T-helper 1 cell treated with Interleukin-12 subunit alpha and Interleukin-12 subunit beta and Interleukin-4 antibody, amounts not matched to agents 30 μg/mL and 1 μg/mL, for 36 hours (primary cell): Measurements from ENCODE around the gene MRPL39.

Experiments
- H3K27ac Mint-ChIP-seq: one replicate; pipeline ENCODE4 v1.8.0; 2021; ENCODE audit warnings: mild to moderate bottlenecking, mixed read lengths
- H3K27me3 Mint-ChIP-seq: one replicate; pipeline ENCODE4 v1.8.0; 2021; ENCODE audit warnings: low read depth, mixed read lengths
- H3K36me3 Mint-ChIP-seq: one replicate; pipeline ENCODE4 v1.8.0; 2021; ENCODE audit warnings: low read depth, mixed read lengths
- H3K4me1 Mint-ChIP-seq: one replicate; pipeline ENCODE4 v1.8.0; 2021; ENCODE audit warnings: low read depth, mixed read lengths
- H3K4me3 Mint-ChIP-seq: one replicate; pipeline ENCODE4 v1.8.0; 2021; ENCODE audit warnings: mild to moderate bottlenecking, moderate library complexity, mixed read lengths
- H3K9me3 Mint-ChIP-seq: one replicate; pipeline ENCODE4 v1.8.0; 2021; ENCODE audit warnings: mixed read lengths

Gene MRPL39

DNA sequence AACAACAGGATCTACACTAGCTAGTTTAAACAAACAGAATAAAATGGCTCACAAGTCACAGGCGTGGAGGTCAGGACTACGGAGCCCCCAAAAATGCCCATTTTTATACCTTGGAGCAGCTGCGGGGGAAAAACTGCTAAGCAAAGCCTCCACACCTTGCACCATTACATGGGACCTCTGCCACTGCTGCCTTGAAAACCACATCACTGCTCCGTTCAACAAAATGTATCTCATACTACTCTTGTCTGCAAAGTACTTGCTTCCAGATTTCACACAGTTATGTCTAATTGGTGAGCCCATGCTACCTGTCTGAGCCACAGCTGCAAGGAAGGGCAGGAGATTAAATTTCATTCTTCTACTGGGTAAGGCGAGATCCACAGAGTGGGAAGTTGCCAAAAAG lies 24.4 kb downstream of the MRPL39 start:
- Mint-ChIP-seq H3K4me3 (no peak overlapping the region), H3K9me3 (no peaks in the 10 kb centered on the region), H3K4me1 (peaks cover 26% of the 10 kb centered on the region), H3K27ac (peak overlapping the region; percentile 42), H3K27me3 (no peaks in the 10 kb centered on the region), H3K36me3 (peaks cover 40% of the 10 kb centered on the region)

DNA sequence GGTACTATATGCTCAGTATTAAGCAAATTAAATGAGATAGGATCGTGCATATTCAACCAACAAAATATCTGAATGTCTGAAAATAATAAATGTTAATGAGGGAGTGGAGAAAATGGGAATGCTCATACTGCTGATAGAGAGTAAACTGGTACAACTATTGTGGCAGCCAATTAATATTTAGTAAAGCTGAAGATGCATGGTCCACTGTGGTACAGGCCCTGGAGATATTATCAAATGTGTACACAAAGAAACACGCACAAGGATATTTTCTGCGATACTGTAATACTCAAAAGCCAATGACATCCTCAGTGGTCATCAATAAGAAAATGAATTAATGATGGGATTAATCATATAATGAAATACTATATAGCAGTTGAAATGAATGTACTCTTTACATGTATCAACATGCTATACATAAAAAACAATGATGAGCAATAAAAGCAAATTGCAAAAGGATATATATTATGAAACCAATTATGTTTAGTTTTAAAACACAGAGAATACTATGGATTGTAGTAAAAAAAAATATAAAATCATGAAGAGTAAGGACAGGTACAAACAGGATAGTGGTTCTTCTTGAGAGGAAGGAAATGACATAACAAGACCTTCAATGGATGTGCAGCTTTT lies 25.0 kb downstream of the MRPL39 start:
- no peak overlapping the region for H3K27ac Mint-ChIP-seq
- peaks cover 40% of the 10 kb centered on the region for H3K36me3 Mint-ChIP-seq
- H3K27me3 Mint-ChIP-seq = no peaks in the 10 kb centered on the region
- no peak overlapping the region for H3K4me3 Mint-ChIP-seq
- H3K9me3 Mint-ChIP-seq = no peaks in the 10 kb centered on the region
- peaks cover 29% of the 10 kb centered on the region for H3K4me1 Mint-ChIP-seq

DNA sequence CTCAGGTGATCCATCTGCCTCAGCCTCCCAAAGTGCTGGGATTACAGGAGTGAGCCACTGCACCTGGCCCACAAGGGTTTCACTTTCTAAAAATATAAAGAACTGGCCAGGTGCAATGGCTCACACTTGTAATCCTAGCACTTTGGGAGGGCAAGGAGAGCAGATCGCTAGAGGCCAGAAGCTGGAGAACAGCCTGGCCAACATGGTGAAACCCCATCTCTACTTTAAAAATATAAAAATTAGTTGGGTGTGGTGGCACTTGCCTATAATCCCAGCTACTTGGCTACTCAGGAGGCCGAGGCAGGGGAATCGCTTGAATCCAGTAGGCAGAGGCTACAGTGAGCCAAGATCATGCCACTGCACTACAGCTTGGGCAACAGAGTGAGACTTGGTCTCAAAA lies 25.7 kb downstream of the MRPL39 start:
- Mint-ChIP-seq H3K27ac (no peak overlapping the region), H3K4me3 (no peak overlapping the region), H3K9me3 (no peaks in the 10 kb centered on the region), H3K27me3 (no peaks in the 10 kb centered on the region), H3K36me3 (peaks cover 37% of the 10 kb centered on the region), H3K4me1 (peaks cover 29% of the 10 kb centered on the region)

DNA sequence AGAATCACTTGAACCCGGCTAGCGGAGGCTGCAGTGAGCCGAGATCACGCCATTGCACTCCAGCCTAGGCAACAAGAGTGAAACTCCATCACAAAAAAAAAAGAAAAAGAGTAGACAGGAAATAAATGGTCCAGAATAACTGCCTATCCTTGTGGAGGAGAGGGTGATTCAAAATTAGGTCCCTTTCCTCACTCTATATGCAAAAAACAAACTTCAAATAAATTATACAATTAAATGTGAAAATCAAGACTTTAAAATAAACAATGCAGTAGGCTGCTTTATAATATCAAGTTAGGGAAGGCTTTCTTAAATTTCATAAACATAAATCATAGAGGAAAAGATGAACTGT lies 26.4 kb downstream of the MRPL39 start:
- peaks cover 35% of the 10 kb centered on the region for H3K4me1 Mint-ChIP-seq

DNA sequence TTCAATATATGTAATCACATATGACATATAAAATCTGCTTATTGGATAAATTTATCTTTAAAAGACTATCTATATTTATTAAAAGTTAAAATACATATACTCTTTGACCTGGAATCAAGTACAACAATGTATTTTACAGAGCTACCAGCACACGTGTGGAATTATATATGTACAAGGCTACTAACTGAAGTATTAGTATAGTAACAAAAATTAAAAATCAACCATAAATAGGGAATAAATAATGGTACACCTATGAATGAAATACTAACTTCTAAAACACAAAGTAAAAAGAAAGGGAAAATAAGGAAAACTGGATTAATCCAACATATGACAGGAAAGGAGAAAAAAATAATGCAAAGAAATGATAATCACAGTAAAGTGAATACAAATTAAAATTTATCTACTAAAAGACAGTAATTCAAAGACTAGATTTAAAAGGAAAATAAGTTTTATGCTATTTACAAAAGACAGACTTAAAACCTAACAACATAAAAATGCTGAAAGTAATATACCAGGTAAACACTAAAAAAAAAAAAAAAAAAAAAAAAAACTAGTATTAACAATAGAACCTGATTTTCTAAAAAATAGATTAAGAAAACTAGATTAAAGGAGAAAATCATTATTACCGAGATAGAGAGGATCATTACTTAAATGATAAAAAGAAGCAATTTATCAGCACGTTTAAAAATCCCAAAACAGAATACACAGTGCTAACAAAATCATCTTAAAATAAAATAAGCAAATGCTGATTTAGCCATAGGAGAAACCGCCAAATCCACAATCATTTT lies 27.9 kb downstream of the MRPL39 start:
- Mint-ChIP-seq H3K4me3 (no peak overlapping the region), H3K27me3 (no peaks in the 10 kb centered on the region), H3K36me3 (peaks cover 41% of the 10 kb centered on the region), H3K9me3 (no peaks in the 10 kb centered on the region), H3K4me1 (peaks cover 39% of the 10 kb centered on the region), H3K27ac (no peak overlapping the region)

More for the DNA sequence above, 26.4 kb downstream of the MRPL39 start:
- Mint-ChIP-seq H3K9me3 (no peaks in the 10 kb centered on the region), H3K27me3 (no peaks in the 10 kb centered on the region), H3K27ac (no peak overlapping the region), H3K36me3 (peaks cover 39% of the 10 kb centered on the region), H3K4me3 (no peak overlapping the region)

DNA sequence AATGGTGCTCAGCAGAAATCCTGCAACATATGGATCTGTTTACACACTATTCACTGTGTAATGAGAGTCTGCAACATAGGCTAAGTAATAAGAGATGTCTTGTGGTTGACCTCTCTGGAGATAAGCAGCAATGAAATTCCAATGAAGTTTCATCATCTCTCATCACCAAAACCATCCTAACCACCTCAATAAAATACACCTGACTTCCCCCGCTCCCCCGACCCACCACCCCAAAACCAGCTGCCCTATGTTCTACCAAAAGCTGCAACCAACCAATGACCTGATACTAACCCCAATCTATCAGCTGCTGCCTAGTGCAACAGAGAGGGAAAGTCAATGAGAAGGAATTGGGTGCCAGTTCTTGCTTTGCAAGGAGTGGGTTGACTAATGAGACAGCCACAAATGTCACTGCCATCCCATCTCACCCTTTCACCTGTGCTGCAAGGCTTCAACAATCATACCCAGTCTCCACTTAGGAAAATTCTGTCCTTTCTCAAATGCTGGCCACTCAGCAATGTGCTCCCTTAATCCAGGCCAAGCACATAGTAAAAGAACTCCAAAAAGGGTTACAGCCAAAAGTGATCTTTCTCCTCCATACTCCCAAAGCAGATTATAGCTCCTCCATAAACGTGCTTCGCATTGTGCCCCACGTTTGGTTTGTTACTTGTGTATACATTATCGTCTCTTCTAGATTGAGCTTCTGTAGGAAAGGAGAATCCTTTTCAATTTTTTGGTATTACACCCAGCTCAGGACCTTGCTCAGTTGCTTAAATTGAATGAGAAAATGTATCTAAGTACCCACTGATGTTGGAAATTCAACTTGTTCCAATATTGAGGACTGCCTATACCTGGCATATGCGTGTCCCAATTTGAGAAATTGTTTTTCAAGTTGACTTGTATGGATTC lies 29.0 kb downstream of the MRPL39 start:
- H3K27me3 Mint-ChIP-seq = no peaks in the 10 kb centered on the region
- peak overlapping the region; percentile 58 for H3K27ac Mint-ChIP-seq
- peaks cover 37% of the 10 kb centered on the region for H3K36me3 Mint-ChIP-seq
- H3K4me1 Mint-ChIP-seq = peaks cover 39% of the 10 kb centered on the region
- no peaks in the 10 kb centered on the region for H3K9me3 Mint-ChIP-seq
- H3K4me3 Mint-ChIP-seq = no peak overlapping the region

DNA sequence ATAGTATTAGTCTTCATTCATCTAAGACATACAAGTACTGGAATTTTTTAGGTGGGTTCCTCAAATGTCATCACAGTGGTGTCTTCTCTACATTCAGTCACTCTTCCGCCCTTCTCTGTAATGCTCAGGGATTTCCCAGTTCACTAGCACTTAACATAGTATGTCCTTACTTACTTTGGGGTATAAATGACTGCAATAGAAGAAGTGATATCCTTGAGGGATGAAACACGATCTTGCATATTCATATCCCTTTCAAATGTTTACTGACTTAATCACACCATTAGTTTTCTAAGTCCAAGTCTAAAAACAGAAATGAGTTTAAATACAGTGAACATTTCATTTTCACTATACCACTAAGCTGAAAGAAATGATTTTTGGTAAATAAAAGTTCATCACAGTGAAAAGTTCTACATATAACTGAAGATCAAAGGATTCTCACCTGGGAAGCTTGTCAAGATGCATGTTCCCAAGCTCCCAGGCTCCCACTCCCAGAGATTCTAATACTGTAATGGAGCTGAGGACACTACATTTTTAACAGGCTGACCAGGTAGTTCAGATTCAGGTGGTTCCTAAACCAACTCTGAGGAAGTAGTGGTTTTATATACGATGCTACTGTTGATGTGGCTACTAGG lies 29.7 kb downstream of the MRPL39 start:
- Mint-ChIP-seq H3K9me3 (no peaks in the 10 kb centered on the region), H3K27me3 (no peaks in the 10 kb centered on the region), H3K36me3 (peaks cover 36% of the 10 kb centered on the region), H3K4me3 (no peak overlapping the region), H3K4me1 (peaks cover 38% of the 10 kb centered on the region), H3K27ac (no peak overlapping the region)

DNA sequence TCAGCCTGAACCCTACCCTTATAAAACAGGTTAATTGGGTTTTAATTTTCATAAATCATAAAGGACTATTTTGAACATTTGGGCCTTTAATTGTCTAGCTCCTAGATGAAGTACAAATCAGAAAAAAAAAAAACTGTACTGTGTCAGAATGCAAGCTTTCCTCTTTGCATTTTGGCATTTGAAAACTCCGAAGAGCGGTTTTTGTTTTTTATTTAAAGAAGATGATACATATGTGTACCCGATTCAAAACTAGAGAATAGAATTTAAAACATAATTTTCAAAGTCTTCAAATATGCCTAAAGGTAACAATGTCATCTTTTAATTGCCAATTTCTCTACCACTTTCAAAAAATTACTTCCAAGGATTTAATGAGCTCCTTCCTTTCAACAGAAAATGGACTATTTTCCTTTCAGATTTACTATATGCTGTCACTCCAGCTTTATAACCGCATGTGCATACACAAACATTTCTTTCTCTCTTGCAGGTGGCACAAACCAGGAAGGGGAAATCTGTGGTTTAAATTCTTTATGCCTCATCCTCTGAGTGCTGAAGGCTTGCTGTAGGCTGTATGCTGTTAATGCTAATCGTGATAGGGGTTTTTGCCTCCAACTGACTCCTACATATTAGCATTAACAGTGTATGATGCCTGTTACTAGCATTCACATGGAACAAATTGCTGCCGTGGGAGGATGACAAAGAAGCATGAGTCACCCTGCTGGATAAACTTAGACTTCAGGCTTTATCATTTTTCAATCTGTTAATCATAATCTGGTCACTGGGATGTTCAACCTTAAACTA lies 33.7 kb downstream of the MRPL39 start:
- H3K36me3 Mint-ChIP-seq = peaks cover 40% of the 10 kb centered on the region
- peak overlapping the region; percentile 72 for H3K27ac Mint-ChIP-seq
- H3K4me3 Mint-ChIP-seq = peak overlapping the region; percentile 58
- no peaks in the 10 kb centered on the region for H3K9me3 Mint-ChIP-seq
- no peaks in the 10 kb centered on the region for H3K27me3 Mint-ChIP-seq
- peaks cover 47% of the 10 kb centered on the region for H3K4me1 Mint-ChIP-seq

DNA sequence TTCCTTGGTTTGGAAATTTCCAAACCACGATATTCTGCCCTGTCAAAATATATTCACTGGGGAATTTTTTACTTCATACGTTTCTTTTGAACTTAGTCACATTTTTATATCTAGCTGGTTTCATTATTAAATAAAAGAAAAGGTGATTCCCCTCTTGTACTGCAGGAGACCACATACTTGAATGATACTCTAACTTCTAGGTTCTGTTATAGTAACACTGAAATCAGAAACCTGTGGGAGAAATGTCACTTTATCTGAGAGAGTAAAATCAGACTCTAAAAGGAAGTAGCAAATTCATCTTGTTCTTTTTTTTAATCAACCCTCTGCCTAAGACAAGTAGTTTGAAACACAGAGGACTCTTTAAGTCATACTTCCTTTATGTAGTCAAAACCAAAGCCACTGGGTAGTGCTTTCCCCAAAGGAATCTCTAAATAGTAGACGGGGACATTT lies 34.4 kb downstream of the MRPL39 start:
- Mint-ChIP-seq H3K9me3 (no peaks in the 10 kb centered on the region), H3K27ac (peak overlapping the region; percentile 64), H3K36me3 (peaks cover 37% of the 10 kb centered on the region), H3K27me3 (no peaks in the 10 kb centered on the region), H3K4me3 (peak overlapping the region; percentile 58), H3K4me1 (peaks cover 46% of the 10 kb centered on the region)

DNA sequence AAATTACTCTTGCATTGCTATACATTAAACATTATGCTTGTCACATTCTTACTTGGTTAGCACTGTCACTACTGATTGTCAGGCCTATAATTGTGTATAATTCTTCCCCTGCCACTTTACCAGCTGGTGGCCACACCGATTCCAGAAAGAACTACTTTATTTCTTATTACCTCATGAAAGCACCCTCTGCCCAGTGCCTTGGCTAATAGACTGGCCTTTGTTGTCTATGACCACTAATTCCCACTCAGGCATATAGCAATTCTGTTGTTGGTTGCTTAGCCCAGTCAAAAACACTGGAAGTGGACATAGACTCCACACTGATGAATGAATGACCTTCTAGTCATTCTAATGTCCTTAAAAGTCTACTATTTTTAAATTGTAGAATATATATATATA lies 35.6 kb downstream of the MRPL39 start:
- Mint-ChIP-seq H3K27me3 (no peaks in the 10 kb centered on the region), H3K4me3 (no peak overlapping the region), H3K36me3 (peaks cover 43% of the 10 kb centered on the region)

DNA sequence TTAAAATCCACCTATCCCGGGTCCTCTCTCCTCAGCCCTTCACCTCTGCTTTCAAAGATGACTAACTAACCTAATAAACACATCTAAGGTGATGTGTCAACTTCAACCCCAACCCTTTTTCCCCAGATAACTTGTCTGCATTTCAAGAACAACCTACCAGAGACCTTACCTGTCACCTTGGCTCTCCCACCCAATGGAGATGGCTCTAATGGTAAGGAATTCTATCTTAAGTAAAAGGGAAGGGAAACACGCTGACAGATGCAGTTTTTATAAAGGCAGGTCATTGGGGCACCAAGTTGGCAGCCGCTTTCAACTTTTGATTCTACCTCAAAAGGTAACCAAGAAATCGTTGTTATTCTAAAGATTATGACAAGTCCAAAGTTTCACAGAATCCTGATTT lies 37.6 kb downstream of the MRPL39 start:
- Mint-ChIP-seq H3K4me3 (peak overlapping the region; percentile 19), H3K27me3 (no peaks in the 10 kb centered on the region), H3K27ac (peak overlapping the region; percentile 56), H3K9me3 (no peaks in the 10 kb centered on the region), H3K4me1 (peaks cover 56% of the 10 kb centered on the region), H3K36me3 (peaks cover 35% of the 10 kb centered on the region)

More for the DNA sequence above, 35.6 kb downstream of the MRPL39 start:
- peak overlapping the region; percentile 29 for H3K27ac Mint-ChIP-seq
- H3K9me3 Mint-ChIP-seq = no peaks in the 10 kb centered on the region
- H3K4me1 Mint-ChIP-seq = peaks cover 53% of the 10 kb centered on the region

DNA sequence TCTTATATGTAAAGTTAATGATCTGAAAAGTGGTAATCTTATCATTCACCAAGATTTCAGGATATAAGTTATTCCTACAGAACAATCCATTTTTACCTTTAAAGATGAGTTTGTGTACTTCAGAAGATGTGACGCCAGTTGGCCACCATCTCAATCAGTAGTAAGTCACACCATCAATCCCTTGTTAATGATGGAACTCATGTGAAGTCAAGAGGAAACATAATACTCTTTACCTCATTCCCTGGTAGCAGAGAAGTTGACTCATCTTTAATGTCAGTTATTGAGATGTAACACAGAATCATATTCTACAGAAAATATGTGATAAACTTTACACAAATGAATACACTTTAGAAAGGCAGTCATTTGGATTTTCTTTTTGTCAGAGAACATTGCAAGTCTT lies 38.2 kb downstream of the MRPL39 start:
- H3K4me3 Mint-ChIP-seq = no peak overlapping the region
- H3K27me3 Mint-ChIP-seq = no peaks in the 10 kb centered on the region
- H3K9me3 Mint-ChIP-seq = no peaks in the 10 kb centered on the region
- H3K36me3 Mint-ChIP-seq = peaks cover 40% of the 10 kb centered on the region
- no peak overlapping the region for H3K27ac Mint-ChIP-seq
- peaks cover 61% of the 10 kb centered on the region for H3K4me1 Mint-ChIP-seq

DNA sequence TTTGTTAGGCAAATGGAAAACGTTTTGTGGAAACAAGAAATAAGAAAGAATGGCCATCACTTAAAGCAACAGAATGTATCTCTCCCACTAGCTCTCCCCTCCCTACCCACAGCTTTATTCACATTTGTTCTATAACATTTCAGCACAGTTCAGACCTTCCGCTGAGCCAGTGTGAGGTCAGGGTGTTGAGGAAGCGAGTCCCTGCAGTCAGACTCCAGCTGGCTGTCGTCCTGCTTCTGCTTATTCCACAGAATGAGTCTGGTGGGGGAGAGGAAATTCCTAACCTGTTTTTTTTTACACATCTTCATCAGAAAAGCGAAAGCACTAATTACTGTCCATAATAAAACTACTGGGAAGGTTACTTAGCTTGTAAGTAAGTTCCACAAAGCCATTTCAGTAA lies 39.0 kb downstream of the MRPL39 start:
- Mint-ChIP-seq H3K27ac (peak overlapping the region; percentile 12), H3K9me3 (no peaks in the 10 kb centered on the region), H3K4me3 (peak overlapping the region; percentile 63), H3K27me3 (no peaks in the 10 kb centered on the region), H3K4me1 (peaks cover 63% of the 10 kb centered on the region), H3K36me3 (peaks cover 46% of the 10 kb centered on the region)
